Head of caudate nucleus (tissue), 42 donors: Measurements from ENCODE around the gene NR4A1.

Experiments used
- DNase-seq, 42 donors: peaks; one replicate each; pipeline versions ENCODE4 v3.0.0 to v3.0.0-alpha.2; 2020 to 2021; ENCODE audit warnings: mixed read lengths in 7 of 42
- intact Hi-C: fragments of 100-400 bp; cut with DNase I; formaldehyde crosslinking; loops from one replicate; pipeline ENCODE4 v1.15.0; 2022

The NR4A1 gene

DNA sequence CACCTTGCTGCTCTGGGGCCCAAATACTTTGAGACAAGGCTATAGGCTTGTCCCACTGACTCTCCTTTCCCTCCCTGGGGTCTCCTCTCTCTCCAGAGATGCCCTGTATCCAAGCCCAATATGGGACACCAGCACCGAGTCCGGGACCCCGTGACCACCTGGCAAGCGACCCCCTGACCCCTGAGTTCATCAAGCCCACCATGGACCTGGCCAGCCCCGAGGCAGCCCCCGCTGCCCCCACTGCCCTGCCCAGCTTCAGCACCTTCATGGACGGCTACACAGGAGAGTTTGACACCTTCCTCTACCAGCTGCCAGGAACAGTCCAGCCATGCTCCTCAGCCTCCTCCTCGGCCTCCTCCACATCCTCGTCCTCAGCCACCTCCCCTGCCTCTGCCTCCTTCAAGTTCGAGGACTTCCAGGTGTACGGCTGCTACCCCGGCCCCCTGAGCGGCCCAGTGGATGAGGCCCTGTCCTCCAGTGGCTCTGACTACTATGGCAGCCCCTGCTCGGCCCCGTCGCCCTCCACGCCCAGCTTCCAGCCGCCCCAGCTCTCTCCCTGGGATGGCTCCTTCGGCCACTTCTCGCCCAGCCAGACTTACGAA lies 3.1 kb downstream of the NR4A1 start:
- DNase-seq, result no peak

DNA sequence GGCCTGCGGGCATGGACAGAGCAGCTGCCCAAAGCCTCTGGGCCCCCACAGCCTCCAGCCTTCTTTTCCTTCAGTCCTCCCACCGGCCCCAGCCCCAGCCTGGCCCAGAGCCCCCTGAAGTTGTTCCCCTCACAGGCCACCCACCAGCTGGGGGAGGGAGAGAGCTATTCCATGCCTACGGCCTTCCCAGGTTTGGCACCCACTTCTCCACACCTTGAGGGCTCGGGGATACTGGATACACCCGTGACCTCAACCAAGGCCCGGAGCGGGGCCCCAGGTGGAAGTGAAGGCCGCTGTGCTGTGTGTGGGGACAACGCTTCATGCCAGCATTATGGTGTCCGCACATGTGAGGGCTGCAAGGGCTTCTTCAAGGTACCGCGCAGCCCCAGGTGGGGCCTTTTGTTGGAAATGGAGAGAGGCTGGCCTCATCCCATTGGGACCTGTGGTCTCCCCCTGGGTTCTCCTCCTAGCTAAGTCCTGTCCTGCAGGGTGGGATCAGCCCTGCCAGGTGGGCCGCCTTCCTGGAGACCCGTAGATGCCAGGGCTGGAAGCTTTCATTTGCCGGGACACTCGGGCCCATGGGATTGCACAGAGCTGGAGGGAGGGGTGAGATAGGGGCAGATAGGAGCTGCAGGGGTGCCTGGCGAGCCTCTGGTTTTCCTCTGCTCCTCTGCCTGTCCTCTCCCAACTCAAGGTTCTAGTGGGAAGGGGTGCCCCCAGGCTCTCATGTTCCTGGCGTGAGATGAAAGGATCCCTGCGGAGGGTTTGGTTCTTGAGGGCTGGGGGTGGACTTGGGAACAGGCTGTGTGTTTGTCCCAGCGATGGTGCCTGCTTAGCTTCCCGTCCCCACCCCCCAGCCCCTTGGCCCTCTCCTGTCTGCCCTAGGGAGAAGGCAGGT lies 3.8 kb downstream of the NR4A1 start:
- intact Hi-C loops, result no loop called here
- peak in 2 of 42 donors; percentile 33 to 44 for DNase-seq

More for the DNA sequence above, 3.1 kb downstream of the NR4A1 start:
- intact Hi-C loops, result no loop called here

DNA sequence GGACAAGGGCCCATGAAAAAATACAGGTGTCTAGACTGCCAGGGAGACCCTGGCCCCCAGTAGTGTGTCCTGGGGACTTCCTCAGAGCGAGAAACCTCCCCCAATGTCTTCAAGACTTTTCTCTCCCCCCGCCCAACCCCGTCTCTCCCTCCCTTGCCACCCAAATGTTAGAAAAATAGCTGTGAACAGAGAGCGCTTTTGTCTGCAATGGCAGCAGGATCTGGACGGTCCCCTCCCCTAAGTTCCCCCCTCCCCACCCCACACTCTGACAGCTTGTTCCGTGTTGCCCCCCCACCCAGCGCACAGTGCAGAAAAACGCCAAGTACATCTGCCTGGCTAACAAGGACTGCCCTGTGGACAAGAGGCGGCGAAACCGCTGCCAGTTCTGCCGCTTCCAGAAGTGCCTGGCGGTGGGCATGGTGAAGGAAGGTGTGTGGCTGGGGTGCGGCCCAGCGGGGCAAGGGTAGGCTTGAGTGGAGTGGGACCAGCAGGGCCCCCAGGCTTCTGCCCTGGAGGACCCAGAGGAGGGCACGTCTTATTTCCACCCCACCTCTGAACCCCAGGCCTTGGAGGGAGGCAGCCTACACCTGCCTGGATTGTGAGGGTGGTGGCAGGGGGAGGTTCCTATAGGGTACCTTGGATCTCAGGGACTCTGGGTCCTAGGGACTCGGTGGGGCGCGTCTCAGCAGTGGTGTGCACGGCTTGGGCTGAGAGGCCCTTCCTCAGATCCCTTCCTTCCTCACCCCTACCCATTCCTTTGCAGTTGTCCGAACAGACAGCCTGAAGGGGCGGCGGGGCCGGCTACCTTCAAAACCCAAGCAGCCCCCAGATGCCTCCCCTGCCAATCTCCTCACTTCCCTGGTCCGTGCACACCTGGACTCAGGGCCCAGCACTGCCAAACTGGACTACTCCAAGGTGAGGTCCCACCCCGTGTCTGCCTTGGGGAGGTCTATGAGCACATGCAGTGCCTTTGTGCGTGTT lies 4.8 kb downstream of the NR4A1 start:
- DNase-seq, result peak; percentile 64 to 92 (median 81)
- intact Hi-C loops, result no loop called here

DNA sequence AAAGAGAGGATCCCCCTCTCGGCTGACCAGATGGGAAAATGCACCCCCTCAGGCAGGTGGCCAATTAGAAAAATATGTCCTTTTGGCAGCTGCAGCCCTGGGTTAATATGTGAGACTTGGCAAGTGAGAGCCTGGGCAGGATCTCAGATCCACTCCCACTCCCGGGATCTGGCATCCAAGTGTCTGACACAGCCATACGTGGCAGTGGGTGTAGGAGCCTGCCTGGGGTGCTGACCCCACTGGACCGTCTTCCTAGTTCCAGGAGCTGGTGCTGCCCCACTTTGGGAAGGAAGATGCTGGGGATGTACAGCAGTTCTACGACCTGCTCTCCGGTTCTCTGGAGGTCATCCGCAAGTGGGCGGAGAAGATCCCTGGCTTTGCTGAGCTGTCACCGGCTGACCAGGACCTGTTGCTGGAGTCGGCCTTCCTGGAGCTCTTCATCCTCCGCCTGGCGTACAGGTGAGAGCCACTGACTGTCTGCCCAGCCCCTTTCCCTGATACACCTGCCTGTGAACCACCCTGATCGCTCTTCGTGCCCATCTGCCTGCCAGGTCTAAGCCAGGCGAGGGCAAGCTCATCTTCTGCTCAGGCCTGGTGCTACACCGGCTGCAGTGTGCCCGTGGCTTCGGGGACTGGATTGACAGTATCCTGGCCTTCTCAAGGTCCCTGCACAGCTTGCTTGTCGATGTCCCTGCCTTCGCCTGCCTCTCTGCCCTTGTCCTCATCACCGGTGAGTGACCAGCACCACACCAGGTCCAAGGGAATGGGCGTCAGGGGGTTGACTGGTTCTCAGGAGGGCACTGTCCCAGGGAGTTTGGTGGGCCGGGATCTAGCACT lies 5.8 kb downstream of the NR4A1 start:
- DNase-seq, result peak in 1 of 42 donors; percentile 16
- intact Hi-C loops, result no loop called here

DNA sequence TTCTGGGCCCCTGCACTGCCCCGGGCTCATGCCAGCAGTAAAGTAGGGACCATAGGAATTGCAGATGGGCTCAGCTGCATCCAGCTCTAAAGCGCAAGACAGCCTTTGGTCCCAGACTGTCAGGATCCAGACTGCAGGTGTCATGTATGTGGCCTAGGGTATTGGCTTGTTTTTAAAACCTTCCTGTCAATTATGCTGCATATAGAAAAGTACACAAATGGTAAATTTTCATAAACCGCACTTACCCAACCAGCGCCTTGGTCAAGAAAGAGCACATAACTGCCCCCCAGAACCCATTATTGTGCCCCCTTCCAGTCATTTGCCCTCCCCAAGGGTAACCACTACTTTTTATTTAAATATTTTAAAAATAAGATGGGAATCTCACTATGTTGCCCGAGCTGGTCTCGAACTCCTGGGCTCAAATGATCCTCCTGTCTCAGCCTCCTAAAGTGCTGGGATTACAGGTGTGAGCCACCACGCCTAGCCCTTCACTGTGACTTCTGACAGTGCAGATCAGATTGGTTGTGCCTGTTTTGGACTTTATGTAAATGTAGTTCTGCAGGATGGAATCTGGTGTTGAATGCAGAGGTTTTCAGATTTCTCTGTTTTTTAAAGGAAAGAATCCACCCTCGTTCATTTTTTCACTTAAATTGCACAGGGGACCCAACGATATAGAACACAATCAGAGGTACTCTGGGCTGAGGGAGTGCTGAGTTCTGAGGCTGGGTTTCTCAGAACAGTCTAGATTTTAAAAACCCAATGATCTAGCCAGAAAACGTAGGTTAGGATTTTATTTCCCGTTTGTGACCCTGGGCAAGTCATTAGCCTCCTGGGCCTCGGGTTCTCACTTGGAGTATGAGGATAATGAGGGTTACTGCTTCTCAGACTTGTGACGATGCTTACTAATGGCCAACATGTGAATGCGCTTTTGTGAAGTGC lies 6.7 kb downstream of the NR4A1 start:
- intact Hi-C loops, result no loop called here
- no peak for DNase-seq

DNA sequence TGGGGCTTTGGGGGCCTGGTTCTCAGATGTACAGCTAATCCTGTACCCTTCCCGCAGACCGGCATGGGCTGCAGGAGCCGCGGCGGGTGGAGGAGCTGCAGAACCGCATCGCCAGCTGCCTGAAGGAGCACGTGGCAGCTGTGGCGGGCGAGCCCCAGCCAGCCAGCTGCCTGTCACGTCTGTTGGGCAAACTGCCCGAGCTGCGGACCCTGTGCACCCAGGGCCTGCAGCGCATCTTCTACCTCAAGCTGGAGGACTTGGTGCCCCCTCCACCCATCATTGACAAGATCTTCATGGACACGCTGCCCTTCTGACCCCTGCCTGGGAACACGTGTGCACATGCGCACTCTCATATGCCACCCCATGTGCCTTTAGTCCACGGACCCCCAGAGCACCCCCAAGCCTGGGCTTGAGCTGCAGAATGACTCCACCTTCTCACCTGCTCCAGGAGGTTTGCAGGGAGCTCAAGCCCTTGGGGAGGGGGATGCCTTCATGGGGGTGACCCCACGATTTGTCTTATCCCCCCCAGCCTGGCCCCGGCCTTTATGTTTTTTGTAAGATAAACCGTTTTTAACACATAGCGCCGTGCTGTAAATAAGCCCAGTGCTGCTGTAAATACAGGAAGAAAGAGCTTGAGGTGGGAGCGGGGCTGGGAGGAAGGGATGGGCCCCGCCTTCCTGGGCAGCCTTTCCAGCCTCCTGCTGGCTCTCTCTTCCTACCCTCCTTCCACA lies 7.6 kb downstream of the NR4A1 start:
- DNase-seq, result peak in 38 of 42 donors; percentile 54 to 84 (median 71)
- intact Hi-C loops, result no loop called here

DNA sequence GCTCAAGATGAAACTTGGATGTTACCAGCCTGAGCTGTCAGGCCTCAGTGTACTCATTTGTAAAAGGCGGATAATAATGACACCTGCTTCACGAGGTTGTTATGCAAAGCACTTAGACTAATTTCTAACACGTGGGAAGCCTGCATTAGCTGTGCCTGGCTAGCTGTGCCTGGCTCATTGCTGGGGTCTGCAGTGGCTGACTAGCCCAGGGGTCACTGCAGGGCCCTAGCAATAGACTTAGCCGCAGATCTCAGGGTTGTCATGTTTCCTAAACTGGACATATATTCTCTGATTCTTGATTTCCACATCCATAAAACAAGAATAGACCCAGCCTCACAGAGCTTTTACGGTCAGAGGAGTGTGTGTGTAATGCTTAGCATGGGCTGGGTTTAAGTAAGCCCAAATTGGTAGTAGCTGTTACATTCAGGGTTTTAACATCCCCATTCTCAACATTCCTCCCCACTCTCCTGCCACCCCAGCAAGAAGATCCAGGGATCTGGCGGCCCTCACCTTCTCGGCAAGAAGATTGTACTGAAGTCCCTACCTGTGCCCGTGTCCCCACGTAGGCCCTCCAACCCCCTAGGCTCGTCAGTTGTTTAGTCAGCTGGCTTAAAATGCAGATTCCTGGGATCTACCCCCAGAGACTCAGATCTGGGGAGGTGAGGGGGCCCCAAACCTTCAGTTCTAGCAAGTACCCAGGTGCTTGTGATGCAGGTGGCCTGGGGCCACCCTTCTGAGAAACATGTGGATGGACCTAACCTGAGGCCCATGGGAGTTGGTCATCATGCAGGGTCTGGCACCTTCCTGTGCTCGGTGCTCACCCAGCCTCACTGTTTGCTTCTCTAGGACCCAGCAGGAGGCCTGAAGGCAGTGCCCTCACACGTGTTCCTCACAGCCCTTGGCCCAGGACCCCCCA lies 8.6 kb downstream of the NR4A1 start:
- intact Hi-C loops, result no loop called here
- DNase-seq, result peak in 14 of 42 donors; percentile 39 to 74 (median 54)

DNA sequence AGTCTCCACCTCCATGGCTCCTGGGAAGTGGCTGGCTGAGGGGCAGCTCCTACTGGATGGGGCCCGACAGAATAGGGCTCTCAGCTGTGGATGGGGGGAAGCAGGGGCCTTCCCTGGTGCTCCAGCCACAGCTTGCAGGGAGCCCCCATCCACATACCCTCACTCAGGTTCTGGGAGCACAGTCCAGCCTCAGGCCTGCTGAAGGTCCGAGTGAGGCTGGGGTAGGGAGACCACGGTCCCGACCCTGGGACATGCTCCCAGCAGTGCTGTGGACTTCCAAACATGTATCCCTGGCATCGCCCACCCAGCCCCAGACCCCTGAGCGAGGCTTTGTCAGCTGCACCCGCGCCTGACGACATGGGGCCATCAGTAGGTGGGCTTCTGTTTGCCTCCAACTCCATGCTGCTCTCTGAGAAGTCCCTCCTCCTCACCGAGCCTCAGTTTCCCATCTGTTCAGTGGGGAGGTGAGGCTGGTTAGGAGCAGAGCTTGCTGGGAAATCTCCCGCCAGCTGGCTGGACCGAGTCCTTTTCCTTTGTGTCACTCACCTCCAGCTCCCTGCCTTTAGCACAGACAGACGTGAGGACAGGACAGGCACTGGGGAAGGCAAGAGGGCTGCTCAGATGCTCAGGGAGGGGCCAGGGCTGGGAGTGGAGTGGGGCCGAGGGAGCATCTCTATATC lies 9.4 kb downstream of the NR4A1 start:
- intact Hi-C loops, result no loop called here
- DNase-seq, result no peak

DNA sequence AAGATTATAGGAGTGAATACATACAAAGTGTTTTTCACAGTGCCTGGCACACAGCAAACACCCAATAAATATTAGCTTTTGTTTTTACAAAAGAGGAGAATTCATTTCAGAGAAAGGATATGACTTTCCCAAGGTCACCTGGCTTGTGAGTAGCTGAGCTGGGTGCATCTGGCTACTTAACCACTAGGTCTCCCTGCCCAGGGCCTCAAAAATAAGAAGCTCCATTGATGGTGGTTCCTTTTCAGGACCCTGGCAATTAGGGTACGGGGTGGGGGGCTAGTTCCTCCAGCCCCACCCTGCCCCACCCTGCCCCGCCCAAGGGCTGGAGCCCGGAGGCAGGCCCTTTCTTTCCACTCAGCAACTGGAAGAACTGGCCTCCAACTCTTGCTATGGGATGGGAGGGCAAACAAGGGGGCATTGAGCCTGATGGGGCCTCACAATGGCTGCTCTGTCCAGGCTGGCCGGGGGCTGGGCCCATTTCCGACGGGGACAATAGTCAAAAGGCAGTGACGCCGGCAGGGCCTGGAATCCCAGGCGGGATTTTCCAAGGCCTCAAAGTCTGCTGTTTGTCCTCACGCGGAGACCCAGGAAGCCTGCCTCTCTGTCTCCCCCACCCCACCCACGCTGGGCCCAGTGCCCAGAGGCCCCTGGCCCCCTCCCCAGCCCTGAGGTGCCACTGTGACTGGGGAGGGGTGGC lies 10.4 kb downstream of the NR4A1 start:
- intact Hi-C loops, result no loop called here
- DNase-seq, result peak; percentile 80 to 98 (median 93)

DNA sequence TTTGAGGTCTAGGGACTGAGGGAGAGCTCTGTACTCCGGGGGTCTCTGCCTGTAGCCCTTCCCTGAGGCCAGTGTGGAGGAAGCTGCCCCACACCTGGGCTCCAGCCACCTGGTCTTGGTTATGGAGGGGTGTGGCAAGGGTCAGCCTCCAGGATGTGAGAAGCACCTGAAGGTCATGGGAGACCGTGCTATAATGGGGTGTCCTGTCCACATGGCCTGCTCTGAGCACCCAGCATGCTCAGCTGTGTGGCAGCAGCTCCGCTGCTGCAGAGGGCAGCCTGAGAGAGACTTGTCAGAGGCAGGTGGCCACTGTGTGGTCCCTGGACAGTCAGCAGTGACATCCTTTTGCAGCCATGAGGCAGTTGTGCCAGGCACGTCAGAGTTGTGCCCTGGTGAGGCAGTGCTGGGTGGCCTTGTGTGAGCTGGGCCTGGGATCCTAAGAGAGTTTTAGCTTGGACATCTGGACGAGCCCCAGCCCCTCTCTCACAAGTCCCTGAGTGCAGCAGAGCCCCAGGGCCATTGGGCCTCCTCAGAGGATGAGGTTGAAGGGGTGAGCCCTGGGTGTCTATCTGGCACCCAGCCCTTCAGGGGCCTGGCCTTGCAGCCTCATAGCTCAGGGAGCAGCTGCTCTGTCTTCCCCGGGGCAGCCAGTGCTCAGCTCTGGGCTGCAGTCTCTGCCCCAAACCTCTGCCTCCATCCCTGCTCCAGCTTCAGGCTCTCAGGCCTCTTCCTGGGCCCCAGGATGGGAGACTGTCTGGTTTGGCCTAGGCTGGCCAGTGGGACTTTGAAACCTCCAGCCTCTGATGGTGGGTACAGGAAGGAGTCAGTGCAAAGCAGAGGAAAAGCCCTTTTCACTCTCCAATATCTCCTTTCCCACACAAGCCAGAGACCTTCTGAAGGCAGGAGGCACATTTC lies 11.2 kb downstream of the NR4A1 start:
- intact Hi-C loops, result no loop called here
- DNase-seq, result peak in 10 of 42 donors; percentile 31 to 63 (median 50)

DNA sequence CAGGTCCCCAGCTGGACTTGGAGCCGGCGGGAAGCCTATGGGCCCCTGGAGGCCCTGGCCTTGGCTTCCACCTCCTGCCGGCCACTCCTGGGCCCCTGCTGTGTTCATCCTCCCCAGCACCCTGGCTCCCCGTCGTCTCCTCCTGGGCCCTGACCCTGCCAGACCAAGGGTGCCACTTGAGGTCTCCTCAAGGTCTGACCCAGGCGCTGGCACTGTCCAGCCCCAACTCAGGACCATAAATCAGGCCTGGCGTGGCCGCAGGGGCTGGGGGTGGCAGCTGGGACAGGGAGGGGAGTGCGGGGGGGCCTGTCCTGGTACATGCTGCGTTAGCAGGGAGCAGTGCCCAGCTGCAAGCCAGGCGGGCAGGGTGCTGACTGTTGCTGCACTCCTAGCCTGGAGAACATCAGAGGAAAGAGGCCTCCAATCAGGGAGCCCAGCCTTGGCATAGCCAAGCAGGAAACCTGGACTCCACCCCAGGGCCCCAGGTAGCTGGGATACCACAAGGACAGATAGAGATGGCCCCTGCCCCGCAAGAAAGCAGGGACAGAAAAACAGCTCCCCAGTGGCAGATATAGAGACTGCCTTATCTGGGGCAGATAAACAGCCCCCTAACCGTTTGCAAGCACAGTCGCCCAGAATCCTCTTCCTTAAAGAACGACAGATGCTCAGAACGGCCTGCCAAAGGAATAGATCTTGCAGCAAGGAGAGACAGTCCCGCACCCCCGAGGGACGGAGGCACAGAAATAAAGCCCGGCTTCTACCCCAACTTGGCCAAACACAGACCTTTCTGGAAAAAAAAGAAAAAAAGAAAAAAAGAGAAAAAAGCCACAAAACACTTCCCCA lies 12.1 kb downstream of the NR4A1 start:
- DNase-seq, result peak in 28 of 42 donors; percentile 44 to 81 (median 65)
- intact Hi-C loops, result no loop called here

DNA sequence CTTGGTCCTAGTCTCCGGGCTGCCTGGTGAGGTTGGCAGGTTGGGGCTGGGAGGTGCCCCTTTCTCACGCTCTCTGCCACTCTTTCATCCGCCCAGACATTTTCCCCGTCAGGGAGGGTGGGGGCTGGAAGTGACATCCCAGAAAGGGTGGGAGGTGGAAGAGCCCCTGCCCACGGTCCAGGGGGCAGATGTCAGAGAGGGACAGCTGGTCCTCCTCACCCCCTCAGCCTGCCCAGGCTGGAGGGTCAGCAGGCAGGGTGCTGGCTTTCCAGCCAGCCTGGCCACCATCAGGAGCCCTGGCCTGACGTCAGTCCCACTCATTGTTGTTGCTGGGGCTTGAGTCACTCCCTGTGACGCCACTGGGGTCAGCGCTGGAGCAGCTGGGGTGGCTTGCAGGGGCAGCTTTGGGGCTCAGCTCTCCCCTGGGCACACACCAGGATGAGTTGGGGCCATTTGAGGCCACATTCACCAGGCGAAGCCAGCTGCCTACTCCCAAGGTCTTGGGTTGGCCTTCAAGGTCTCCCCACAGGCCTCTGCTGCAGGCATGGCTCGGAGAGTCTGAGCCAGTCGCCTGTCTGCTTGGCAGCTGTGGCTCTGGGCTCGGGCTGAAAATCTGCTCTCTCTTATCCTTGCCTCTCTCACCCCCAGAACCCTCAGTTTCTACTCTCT lies 12.9 kb downstream of the NR4A1 start:
- intact Hi-C loops, result no loop called here
- peak in 16 of 42 donors; percentile 38 to 82 (median 66) for DNase-seq
